GM12878 (cell line): ENCODE results near the gene PNMA8B. TPM values are rescaled to one million over a fixed set of nuclear protein-coding genes. Genes with fewer than 3 reads are reported as not detected.

Experiments
- ATAC-seq: fragments of 200-7000 bp; cut with Tn5 transposase; 3 replicates; pipeline ENCODE4 v1.9.1; 2020; ENCODE audit warnings: mild to moderate bottlenecking, moderate library complexity
- BruUV-seq: library from RNA; stranded (reverse); fragments of 400-500 nt; replicated peaks from 2 replicates; lab custom pipeline; 2021; lab: Mats Ljungman, UMichigan
- CTCF ChIA-PET: fragments of 300-600 bp; sonication (Branson Sonifier 250); formaldehyde crosslinking; extraction: SDS; loops from one replicate; lab custom pipeline; 2021; ENCODE audit warnings: inconsistent platforms; lab: Yijun Ruan, JAX
- POLR2A ChIA-PET: fragments of 350-600 bp; formaldehyde crosslinking; extraction: SDS; loops from one replicate; lab custom pipeline; 2021; ENCODE audit warnings: inconsistent platforms; lab: Charles Lee
- RAD21 ChIA-PET: fragments of 300-600 bp; sonication (Branson Sonifier 250); formaldehyde crosslinking; loops from one replicate; lab custom pipeline; 2023; ENCODE audit warnings: antibody characterized with exemption; ENCODE audit not compliant: unreplicated experiment; lab: Charles Lee
- SMC1A ChIA-PET: fragments of 300-600 bp; sonication (Branson Sonifier 250); formaldehyde crosslinking; loops from one replicate; lab custom pipeline; 2023; ENCODE audit not compliant: unreplicated experiment, uncharacterized antibody; lab: Charles Lee
- DNase-seq: peaks from one replicate; pipeline ENCODE4 v3.0.0-alpha.2; 2011; ENCODE audit warnings: low read depth, low spot score
- FAIRE-seq: peaks from 3 replicates; lab custom pipeline; 2011; peaks lifted over from hg19 to GRCh38; lab: Jason Lieb, UNC
- H2AFZ ChIP-seq: 2 replicates; pipeline ENCODE4 v1.6.0; 2011; ENCODE audit warnings: low read depth, low read length, control low read depth; ENCODE audit not compliant: control insufficient read depth
- H3K27ac ChIP-seq: 2 replicates; pipeline ENCODE4 v1.5.1; 2011; ENCODE audit warnings: control low read depth; ENCODE audit not compliant: control insufficient read depth, insufficient read depth
- H3K27me3 ChIP-seq, 2 experiments: replicated peaks in 1 of 2; 2 replicates each; pipeline versions ENCODE4 v1.6.0 to v1.6.1; 2011; ENCODE audit warnings: low read length in 1 of 2; ENCODE audit not compliant: control insufficient read depth in 2 of 2, insufficient read depth in 2 of 2
- H3K36me3 ChIP-seq, 2 experiments: 2 replicates each; pipeline ENCODE4 v1.5.1; 2011; ENCODE audit warnings: low read length in 1 of 2; ENCODE audit not compliant: control insufficient read depth in 2 of 2, insufficient read depth in 2 of 2
- H3K4me1 ChIP-seq: 2 replicates; pipeline ENCODE4 v1.6.1; 2011; ENCODE audit warnings: mild to moderate bottlenecking, low read length, moderate library complexity, mixed read lengths; ENCODE audit not compliant: control insufficient read depth, insufficient read depth
- H3K4me2 ChIP-seq: 2 replicates; pipeline ENCODE4 v1.6.0; 2011; ENCODE audit warnings: control low read depth; ENCODE audit not compliant: control insufficient read depth, insufficient read depth
- H3K4me3 ChIP-seq: fragments of 200-600 bp; sonication (generic); 2 replicates; pipeline ENCODE4 v1.5.1; 2016
- H3K79me2 ChIP-seq: 2 replicates; pipeline ENCODE4 v1.6.0; 2011; ENCODE audit warnings: low read length; ENCODE audit not compliant: control insufficient read depth, insufficient read depth
- H3K9ac ChIP-seq: 2 replicates; pipeline ENCODE4 v1.8.0; 2011; ENCODE audit warnings: low read length, control low read depth, mixed read lengths; ENCODE audit not compliant: control insufficient read depth, insufficient read depth
- H3K9me3 ChIP-seq: replicated peaks from 3 replicates; pipeline ENCODE4 v1.5.1; 2011; ENCODE audit warnings: mild to moderate bottlenecking, low read length; ENCODE audit not compliant: control insufficient read depth, insufficient read depth
- H4K20me1 ChIP-seq: 2 replicates; pipeline ENCODE4 v1.6.0; 2011; ENCODE audit not compliant: control insufficient read depth, insufficient read depth
- HDAC2 ChIP-seq: fragments of 200-600 bp; sonication (generic); IDR thresholded peaks from 2 replicates; pipeline ENCODE4 v1.6.1; 2017
- IRF3 ChIP-seq: fragments of 450-650 bp; IDR thresholded peaks from 2 replicates; pipeline ENCODE4 v1.6.1; 2014; ENCODE audit warnings: mild to moderate bottlenecking
- IRF4 ChIP-seq: IDR thresholded peaks from 2 replicates; pipeline ENCODE4 v1.6.1; 2011; ENCODE audit warnings: low read depth, low read length
- JUND ChIP-seq: IDR thresholded peaks from 2 replicates; pipeline ENCODE4 v1.6.1; 2012; ENCODE audit warnings: low read depth, mild to moderate bottlenecking, low read length, improper control_type of control experiment, moderate library complexity
- KLF5 ChIP-seq: fragments of 450-650 bp; IDR thresholded peaks from 2 replicates; pipeline ENCODE4 v1.6.1; 2014; ENCODE audit warnings: mild to moderate bottlenecking; ENCODE audit not compliant: partially characterized antibody
- MYC ChIP-seq: IDR thresholded peaks from 2 replicates; pipeline ENCODE4 v1.6.1; 2011; ENCODE audit warnings: mild to moderate bottlenecking, low read length, moderate library complexity, inconsistent platforms; ENCODE audit not compliant: insufficient read depth, insufficient replicate concordance, insufficient read length, severe bottlenecking
- PAX5 ChIP-seq: IDR thresholded peaks from 2 replicates; pipeline ENCODE4 v1.6.1; 2011; ENCODE audit warnings: low read depth, low read length, borderline replicate concordance
- RAD51 ChIP-seq: fragments of 450-650 bp; IDR thresholded peaks from 2 replicates; pipeline ENCODE4 v1.6.1; 2016; ENCODE audit warnings: moderate library complexity, mild to moderate bottlenecking, inconsistent platforms
- REST ChIP-seq: IDR thresholded peaks from 2 replicates; pipeline ENCODE4 v1.6.1; 2012; ENCODE audit warnings: mild to moderate bottlenecking, low read depth, low read length
- SREBF1 ChIP-seq: IDR thresholded peaks from 2 replicates; pipeline ENCODE4 v1.6.1; 2012; ENCODE audit warnings: mild to moderate bottlenecking, low read length
- SREBF2 ChIP-seq: IDR thresholded peaks from 2 replicates; pipeline ENCODE4 v1.6.1; 2012; ENCODE audit warnings: mild to moderate bottlenecking, low read length
- SUZ12 ChIP-seq: fragments of 200-600 bp; sonication (generic); IDR thresholded peaks from one replicate; pipeline ENCODE4 v1.6.1; 2018; ENCODE audit warnings: antibody characterized with exemption, mild to moderate bottlenecking; ENCODE audit not compliant: unreplicated experiment
- WGBS: methylation state at CpG from one replicate; pipeline ENCODE4 v1.1.6; 2016; ENCODE audit warnings: low lambda C conversion rate; ENCODE audit not compliant: insufficient replicate concordance, insufficient coverage; ENCODE audit errors: missing lambda C conversion rate; 5-methylcytosine and 5-hydroxymethylcytosine counted together
- in situ Hi-C: fragments of 300-500 bp; cut with MboI; formaldehyde crosslinking; loops from 9 replicates; pipeline ENCODE4 v1.14.3; 2018; ENCODE audit warnings: mixed read lengths
- intact Hi-C: fragments of 100-400 bp; cut with micrococcal nuclease; formaldehyde crosslinking; loops from one replicate; pipeline ENCODE4 v1.14.2; 2022; ENCODE audit not compliant: unreplicated experiment
- polyA plus RNA-seq, 11 experiments: library from polyadenylated mRNA; depleted of rRNA in 4 of 11; unstranded in 6 of 11; stranded (reverse) in 5 of 11; fragments of >200 nt; fragmentation: Nextera tagmentation in 4 of 11; fragmentation: Illumina TruSeq in 1 of 11; extraction: Ambion mirVana in 4 of 11; extraction: Trizol in 1 of 11; gene quantifications; 1 replicate in 1 of 11; 2 replicates in 10 of 11; pipeline versions ENCODE4 v1.2.1 to v1.2.3, GENCODE V29; 2011 to 2016; ENCODE audit warnings: inconsistent platforms in 2 of 11, missing spikeins in 2 of 11, low read depth in 1 of 11
- total RNA-seq, 4 experiments: library from RNA; depleted of rRNA in 3 of 4; stranded (reverse); fragments of >200 nt in 3 of 4; fragmentation: Illumina TruSeq in 1 of 4; extraction: Trizol in 1 of 4; gene quantifications; 2 replicates each; pipeline versions ENCODE4 v1.2.1 to v1.2.3, GENCODE V29; 2013 to 2021
- TF ChIP-seq, protein P1 (sequence below): fragments of 450-650 bp; formaldehyde crosslinking; IDR thresholded peaks from 2 replicates; pipeline ENCODE4 v1.4.0; 2022; ENCODE audit warnings: mild to moderate bottlenecking, moderate library complexity
- TF ChIP-seq, protein P2 (sequence below): fragments of 450-650 bp; formaldehyde crosslinking; IDR thresholded peaks from 2 replicates; pipeline ENCODE4 v1.4.0; 2020; ENCODE audit warnings: mild to moderate bottlenecking, moderate library complexity

Gene PNMA8B
- total and polyA plus RNA-seq, 10 of the 15 experiments (the other 5 are each of a cell fraction or from before 2014, with no cell fraction given), result 0.01 TPM; not detected in 9

DNA sequence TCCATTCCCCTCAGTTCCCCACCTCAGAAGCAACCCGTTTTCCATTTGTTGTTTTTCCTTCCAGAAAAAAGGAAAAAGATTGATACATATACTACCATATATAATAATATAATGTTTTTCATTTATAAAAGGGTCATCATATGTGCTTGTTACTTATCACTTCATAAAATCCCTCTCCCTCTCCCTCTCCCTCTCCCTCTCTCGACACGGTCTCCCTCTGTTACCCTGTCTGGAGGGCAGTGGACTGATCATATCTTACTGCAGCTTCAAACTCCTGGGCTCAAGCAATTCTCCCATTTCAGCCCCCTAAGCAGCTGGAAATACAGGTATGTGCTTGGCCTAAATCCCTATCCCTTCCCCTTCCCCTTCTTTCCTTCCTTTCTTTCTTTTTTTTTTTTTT is 41.4 kb downstream of the PNMA8B start:
- in situ Hi-C loops (no loop called here), intact Hi-C loops (no loop called here)
- RAD21 ChIA-PET, result no interaction called here
- Histone ChIP-seq H3K36me3 (no peaks in the 10 kb centered on the region), H2AFZ (no peak overlapping the region), H3K27me3 (no peaks in the 10 kb centered on the region; a peak in 1 of 4 replicates), H3K4me1 (no peaks in the 10 kb centered on the region), H3K4me2 (no peak overlapping the region), H3K9ac (no peak overlapping the region), H3K4me3 (no peak overlapping the region), H3K9me3 (no peaks in the 10 kb centered on the region; the same call in 2 of the 3 replicates), H3K27ac (no peak overlapping the region), H4K20me1 (no peaks in the 10 kb centered on the region), H3K79me2 (no peaks in the 10 kb centered on the region)
- BruUV-seq, result no TSS peak
- CTCF ChIA-PET, result no interaction called here
- ATAC-seq (no peak), DNase-seq (no peak), FAIRE-seq (no peak)
- POLR2A ChIA-PET, result no interaction called here
- SMC1A ChIA-PET, result no interaction called here
- WGBS, result 15% methylated on average over 3 of the region's 3 CpGs
- TF ChIP-seq IRF4 (no peak), HDAC2 (no peak), SREBF1 (no peak), SREBF2 (no peak), JUND (no peak), RAD51 (no peak), PAX5 (no peak), KLF5 (no peak), SUZ12 (no peak), REST (no peak), IRF3 (no peak), MYC (no peak)
- TF ChIP-seq, protein P1, sequence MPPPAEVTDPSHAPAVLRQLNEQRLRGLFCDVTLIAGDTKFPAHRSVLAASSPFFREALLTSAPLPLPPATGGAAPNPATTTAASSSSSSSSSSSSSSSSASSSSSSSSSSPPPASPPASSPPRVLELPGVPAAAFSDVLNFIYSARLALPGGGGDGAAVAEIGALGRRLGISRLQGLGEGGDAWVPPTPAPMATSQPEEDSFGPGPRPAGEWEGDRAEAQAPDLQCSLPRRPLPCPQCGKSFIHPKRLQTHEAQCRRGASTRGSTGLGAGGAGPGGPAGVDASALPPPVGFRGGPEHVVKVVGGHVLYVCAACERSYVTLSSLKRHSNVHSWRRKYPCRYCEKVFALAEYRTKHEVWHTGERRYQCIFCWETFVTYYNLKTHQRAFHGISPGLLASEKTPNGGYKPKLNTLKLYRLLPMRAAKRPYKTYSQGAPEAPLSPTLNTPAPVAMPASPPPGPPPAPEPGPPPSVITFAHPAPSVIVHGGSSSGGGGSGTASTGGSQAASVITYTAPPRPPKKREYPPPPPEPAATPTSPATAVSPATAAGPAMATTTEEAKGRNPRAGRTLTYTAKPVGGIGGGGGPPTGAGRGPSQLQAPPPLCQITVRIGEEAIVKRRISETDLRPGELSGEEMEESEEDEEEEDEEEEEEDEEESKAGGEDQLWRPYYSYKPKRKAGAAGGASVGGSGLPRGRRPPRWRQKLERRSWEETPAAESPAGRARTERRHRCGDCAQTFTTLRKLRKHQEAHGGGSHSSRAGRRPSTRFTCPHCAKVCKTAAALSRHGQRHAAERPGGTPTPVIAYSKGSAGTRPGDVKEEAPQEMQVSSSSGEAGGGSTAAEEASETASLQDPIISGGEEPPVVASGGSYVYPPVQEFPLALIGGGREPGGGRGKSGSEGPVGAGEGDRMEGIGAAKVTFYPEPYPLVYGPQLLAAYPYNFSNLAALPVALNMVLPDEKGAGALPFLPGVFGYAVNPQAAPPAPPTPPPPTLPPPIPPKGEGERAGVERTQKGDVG (CRISPR knock-in tag), result no peak
- TF ChIP-seq, protein P2, sequence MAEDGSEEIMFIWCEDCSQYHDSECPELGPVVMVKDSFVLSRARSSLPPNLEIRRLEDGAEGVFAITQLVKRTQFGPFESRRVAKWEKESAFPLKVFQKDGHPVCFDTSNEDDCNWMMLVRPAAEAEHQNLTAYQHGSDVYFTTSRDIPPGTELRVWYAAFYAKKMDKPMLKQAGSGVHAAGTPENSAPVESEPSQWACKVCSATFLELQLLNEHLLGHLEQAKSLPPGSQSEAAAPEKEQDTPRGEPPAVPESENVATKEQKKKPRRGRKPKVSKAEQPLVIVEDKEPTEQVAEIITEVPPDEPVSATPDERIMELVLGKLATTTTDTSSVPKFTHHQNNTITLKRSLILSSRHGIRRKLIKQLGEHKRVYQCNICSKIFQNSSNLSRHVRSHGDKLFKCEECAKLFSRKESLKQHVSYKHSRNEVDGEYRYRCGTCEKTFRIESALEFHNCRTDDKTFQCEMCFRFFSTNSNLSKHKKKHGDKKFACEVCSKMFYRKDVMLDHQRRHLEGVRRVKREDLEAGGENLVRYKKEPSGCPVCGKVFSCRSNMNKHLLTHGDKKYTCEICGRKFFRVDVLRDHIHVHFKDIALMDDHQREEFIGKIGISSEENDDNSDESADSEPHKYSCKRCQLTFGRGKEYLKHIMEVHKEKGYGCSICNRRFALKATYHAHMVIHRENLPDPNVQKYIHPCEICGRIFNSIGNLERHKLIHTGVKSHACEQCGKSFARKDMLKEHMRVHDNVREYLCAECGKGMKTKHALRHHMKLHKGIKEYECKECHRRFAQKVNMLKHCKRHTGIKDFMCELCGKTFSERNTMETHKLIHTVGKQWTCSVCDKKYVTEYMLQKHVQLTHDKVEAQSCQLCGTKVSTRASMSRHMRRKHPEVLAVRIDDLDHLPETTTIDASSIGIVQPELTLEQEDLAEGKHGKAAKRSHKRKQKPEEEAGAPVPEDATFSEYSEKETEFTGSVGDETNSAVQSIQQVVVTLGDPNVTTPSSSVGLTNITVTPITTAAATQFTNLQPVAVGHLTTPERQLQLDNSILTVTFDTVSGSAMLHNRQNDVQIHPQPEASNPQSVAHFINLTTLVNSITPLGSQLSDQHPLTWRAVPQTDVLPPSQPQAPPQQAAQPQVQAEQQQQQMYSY (CRISPR knock-in tag), result no peak
